Measurements from ENCODE around the gene WDR18. TPM values are rescaled to one million over a fixed set of nuclear protein-coding genes. Genes with fewer than 3 reads are reported as not detected.

WDR18 gene
- total and polyA plus RNA-seq, 2 of the 8 experiments (the other 6 are each of a cell fraction or from before 2014, with no cell fraction given), result 87.7 to 177 TPM

DNA sequence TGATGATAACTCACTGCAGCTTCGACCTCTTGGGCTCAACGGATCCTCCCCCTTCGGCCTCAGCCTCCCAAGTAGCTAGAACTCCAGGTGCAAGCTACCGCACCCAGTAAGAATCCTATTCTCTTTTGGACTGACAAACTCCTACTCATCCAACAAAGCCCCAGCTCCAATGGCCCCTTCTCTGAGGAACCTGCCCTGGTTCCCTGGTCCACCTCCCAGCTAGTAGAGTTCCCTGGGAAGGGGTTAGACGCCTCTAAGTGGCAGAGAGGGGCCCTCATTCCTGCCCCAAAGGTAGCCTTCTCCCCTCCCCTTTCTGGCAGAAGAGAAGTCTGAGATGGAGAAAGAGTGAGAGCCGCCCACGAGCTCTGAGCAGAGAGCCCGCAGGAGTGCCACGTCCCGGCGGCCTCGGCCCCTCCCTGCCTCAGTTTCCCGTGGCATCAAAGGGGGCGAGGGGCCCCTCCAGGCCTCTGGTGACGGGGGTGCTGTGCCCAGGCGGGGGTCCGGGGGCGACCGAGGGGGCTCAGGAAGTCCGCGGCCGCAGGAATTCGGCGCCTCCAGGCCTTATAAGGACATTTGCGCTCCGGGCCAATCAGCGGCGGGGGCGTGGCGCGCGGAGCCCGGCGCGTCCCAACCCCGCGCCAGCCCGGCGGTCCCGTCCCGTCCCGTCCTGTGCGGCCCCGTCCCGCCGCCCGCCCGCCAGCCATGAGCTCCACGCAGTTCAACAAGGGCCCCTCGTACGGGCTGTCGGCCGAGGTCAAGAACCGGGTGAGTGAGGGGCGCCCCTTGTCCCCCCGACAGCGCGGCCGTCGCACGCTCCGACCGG lies 42.0 kb downstream of the WDR18 start, which contains the start of gene CNN2:
Gene CNN2, plus strand, starts transcription at position 649 of the 823 bp plus-strand sequence. Its CDS starts 54 bp downstream, at position 703.
- H4K91ac ChIP-seq (replicated peaks; ENCODE audit: insufficient read length, low read length), result peak within 1 kb of the TSS; percentile 74
- FAIRE-seq (no peak), DNase-seq (ENCODE audit: low read depth in 1 of 2, low spot score in 2 of 2) (peak in 1 of 2 experiments; percentile 92)
- no peak within 1 kb of the TSS for H2AFZ ChIP-seq (ENCODE audit: low read length)
- H2AK5ac ChIP-seq (ENCODE audit: low read depth, low read length), result no peak within 1 kb of the TSS
- H2BK12ac ChIP-seq (ENCODE audit: low read depth, low read length), result peak within 1 kb of the TSS; percentile 80; the same call in 1 of the 2 replicates
- peak within 1 kb of the TSS; percentile 85 for H2BK5ac ChIP-seq (ENCODE audit: low read depth, low read length)
- peaks cover 0 to 9% (median 4%) of the 10 kb centered on the region in 4 experiments; a peak in 5 of 7 replicates for H3K4me1 ChIP-seq (replicated peaks in 1 of 4; ENCODE audit: control insufficient read depth in 3 of 4, insufficient read depth in 4 of 4, low read length in 3 of 4)
- H3K4me3 ChIP-seq (ENCODE audit: extremely low read depth in 1 of 4, insufficient read depth in 2 of 4, low read depth in 3 of 4, low read length in 4 of 4), result peak within 1 kb of the TSS; percentile 85 to 99 (median 96)
- H3K79me2 ChIP-seq (ENCODE audit: control insufficient read depth in 1 of 2, insufficient read depth in 2 of 2, low read length in 2 of 2), result peaks cover 3 to 42% of the 10 kb centered on the region in 2 experiments; a peak in 3 of 4 replicates
- H2BK15ac ChIP-seq (ENCODE audit: low read length), result peak within 1 kb of the TSS; percentile 92; the same call in 1 of the 2 replicates
- peak within 1 kb of the TSS; percentile 90 for H3K18ac ChIP-seq (ENCODE audit: extremely low read depth, low read length)
- no peaks in the 10 kb centered on the region for H3K9me3 ChIP-seq (ENCODE audit: insufficient read depth in 2 of 2, low read depth in 1 of 2, low read length in 1 of 2)
- ChIA-PET CTCF (ENCODE audit: partially characterized antibody) (interaction anchor here (0.7 to 1.8 kb wide), 10 partner anchors 9 to 240 kb away, joined by 3 to 6 read pairs (median 3); no protein-coding TSS in a partner anchor), POLR2A (ENCODE audit: partially characterized antibody) (interaction anchor here (0.5 to 12.8 kb wide), 47 partner anchors 8 to 1516 kb away, joined by 3 to 509 read pairs (median 4); partner anchors contain the start of genes ABCA7, ARHGAP45, ATP5F1D and CIRBP)
- peak within 1 kb of the TSS; percentile 86 for H3K56ac ChIP-seq (replicated peaks; ENCODE audit: insufficient read length, low read depth, low read length)
- H3K4me2 ChIP-seq (ENCODE audit: insufficient read depth in 1 of 2, low read depth in 2 of 2, low read length in 2 of 2), result peak within 1 kb of the TSS; percentile 73 to 87
- peak within 1 kb of the TSS; percentile 98 for H4K5ac ChIP-seq (ENCODE audit: insufficient read length, low read depth, low read length)
- peak within 1 kb of the TSS; percentile 54 for H2BK120ac ChIP-seq (replicated peaks; ENCODE audit: low read depth, low read length)
- no peaks in the 10 kb centered on the region for H3K27me3 ChIP-seq (replicated peaks in 1 of 4; ENCODE audit: control insufficient read depth in 3 of 4, extremely low read depth in 1 of 4, insufficient read depth in 3 of 4, low read length in 3 of 4)
- H3K9ac ChIP-seq (replicated peaks in 1 of 4; ENCODE audit: extremely low read depth in 1 of 4, low read depth in 3 of 4, low read length in 3 of 4), result peak within 1 kb of the TSS; percentile 89 to 99 (median 96)
- no peaks in the 10 kb centered on the region for H3K79me1 ChIP-seq (ENCODE audit: low read depth, low read length)
- 6% methylated on average over 36 of the region's 63 CpGs; no CpG with 5 or more reads in 1 of the 2 experiments for WGBS, 2 experiments (ENCODE audit: extremely low coverage in 1 of 2, insufficient coverage in 1 of 2, insufficient read length in 1 of 2, insufficient replicate concordance in 2 of 2, low coverage in 1 of 2, low lambda C conversion rate in 2 of 2, missing lambda C conversion rate in 1 of 2)
- peak within 1 kb of the TSS; percentile 44 for H3K4ac ChIP-seq (replicated peaks; ENCODE audit: insufficient read length, low read depth, low read length)
- peaks cover 8 to 10% of the 10 kb centered on the region in 2 experiments for H4K20me1 ChIP-seq (replicated peaks in 1 of 2; ENCODE audit: control insufficient read depth in 1 of 2, insufficient read depth in 2 of 2, low read length in 2 of 2)
- peak within 1 kb of the TSS; percentile 93; the same call in 1 of the 2 replicates for H2BK20ac ChIP-seq (ENCODE audit: low read length)
- H3K36me3 ChIP-seq (ENCODE audit: control insufficient read depth in 2 of 4, insufficient read depth in 4 of 4, low read length in 3 of 4), result peaks cover 2 to 9% (median 5%) of the 10 kb centered on the region in 4 experiments; a peak in 4 of 8 replicates
- peak within 1 kb of the TSS; percentile 92 for H3K23ac ChIP-seq (ENCODE audit: insufficient read length)
- H4K8ac ChIP-seq (ENCODE audit: extremely low read depth, insufficient read depth, low read length), result peak within 1 kb of the TSS; percentile 97; the same call in 1 of the 2 replicates
- peak within 1 kb of the TSS; percentile 94 for H3K27ac ChIP-seq (ENCODE audit: low read depth, low read length)
- H3K23me2 ChIP-seq (ENCODE audit: low read depth, low read length), result peaks cover 12% of the 10 kb centered on the region
- H3K14ac ChIP-seq (ENCODE audit: insufficient read length), result peak within 1 kb of the TSS; percentile 63
- TF ChIP-seq RAD21 (IDR thresholded peaks at IDR 0.05 in 1 of 2, conservative IDR thresholded peaks at IDR 0.05 in 1 of 2; ENCODE audit: low read depth in 2 of 2, low read length in 2 of 2) (no peak), MAFK (IDR thresholded peaks at IDR 0.05; ENCODE audit: low read depth, low read length) (no peak), RFX5 (IDR thresholded peaks at IDR 0.05; ENCODE audit: borderline replicate concordance, low read depth, low read length) (no peak), KDM1A (IDR thresholded peaks at IDR 0.05; ENCODE audit: borderline replicate concordance, low read length) (peak; percentile 56; the same call in 1 of the 2 replicates), KDM5A (IDR thresholded peaks at IDR 0.05; ENCODE audit: low read length) (no peak), TBP (IDR thresholded peaks at IDR 0.05; ENCODE audit: low read depth, low read length) (no peak; the same call in 1 of the 2 replicates), SP1 (IDR thresholded peaks at IDR 0.05; ENCODE audit: low read depth, low read length) (0 out of 2 replicates have a peak, but pooled peaks have one; percentile 17), SRF (IDR thresholded peaks at IDR 0.05; ENCODE audit: low read depth, low read length) (peak; percentile 99), HDAC2 (IDR thresholded peaks at IDR 0.05; ENCODE audit: borderline replicate concordance in 1 of 2, low read depth in 2 of 2, low read length in 2 of 2) (peak in 1 of 2 experiments; percentile 76; a peak in 2 of 4 replicates), TCF12 (IDR thresholded peaks at IDR 0.05; ENCODE audit: low read depth, low read length) (0 out of 2 replicates have a peak, but pooled peaks have one; percentile 59)

Measured in H1 (cell line).